ENCODE measurements around the gene SCAMP4. TPM values are rescaled to one million over a fixed set of nuclear protein-coding genes. Genes with fewer than 3 reads are reported as not detected.

The SCAMP4 gene
- total and polyA plus RNA-seq, 2 donors (not counting 1 experiment from before 2014, with no cell fraction given), result 16.9 to 29.7 TPM

GRCh38 chr19:1974381-1975161, 69.4 kb downstream of the SCAMP4 start:
- Histone ChIP-seq H3K9ac (ENCODE audit: insufficient read depth, low read length) (no peak overlapping the region), H3K27me3 (ENCODE audit: control insufficient read depth, insufficient read depth, low read length) (no peaks in the 10 kb centered on the region), H3K79me2 (ENCODE audit: control insufficient read depth, insufficient read depth, low read length) (peaks cover 18% of the 10 kb centered on the region), H3K9me3 (ENCODE audit: control insufficient read depth, insufficient read depth, low read depth, low read length) (no peaks in the 10 kb centered on the region), H3K36me3 (ENCODE audit: control insufficient read depth, insufficient read depth, low read length) (peaks cover 4% of the 10 kb centered on the region), H3K27ac (ENCODE audit: insufficient read depth, low read length) (peak overlapping the region; percentile 10), H3K4me2 (ENCODE audit: extremely low read depth, insufficient read depth, low read length) (peak overlapping the region; percentile 40), H3K4me3 (replicated peaks in 1 of 4; ENCODE audit: control extremely low read depth in 1 of 4, insufficient read depth in 1 of 4, low read depth in 3 of 4, low read length in 4 of 4) (no peak overlapping the region), H4K20me1 (ENCODE audit: control insufficient read depth, extremely low read depth, insufficient read depth, low read length) (no peaks in the 10 kb centered on the region), H2AFZ (ENCODE audit: low read length) (no peak overlapping the region), H3K4me1 (ENCODE audit: control insufficient read depth, extremely low read depth, insufficient read depth, low read length) (peaks cover 2% of the 10 kb centered on the region)
- DNase-seq (ENCODE audit: low read depth in 2 of 2), result no peak
- TF ChIP-seq CTCF (conservative IDR thresholded peaks at IDR 0.05 in 1 of 2, IDR thresholded peaks at IDR 0.05 in 1 of 2; ENCODE audit: low read depth in 1 of 2, low read length in 2 of 2) (no peak), EZH2 (IDR thresholded peaks at IDR 0.05; ENCODE audit: low read length, missing control alignments) (no peak)

GRCh38 chr19:1975162-1975480, 69.9 kb downstream of the SCAMP4 start:
- DNase-seq (ENCODE audit: low read depth in 2 of 2), result peak in 1 of 2 donors; percentile 77
- peaks cover 8% of the 10 kb centered on the region for H3K36me3 ChIP-seq (ENCODE audit: control insufficient read depth, insufficient read depth, low read length)
- H3K9ac ChIP-seq (ENCODE audit: insufficient read depth, low read length), result no peak overlapping the region
- peak overlapping the region; percentile 40 for H3K4me2 ChIP-seq (ENCODE audit: extremely low read depth, insufficient read depth, low read length)
- no peaks in the 10 kb centered on the region for H3K27me3 ChIP-seq (ENCODE audit: control insufficient read depth, insufficient read depth, low read length)
- H3K4me3 ChIP-seq (replicated peaks in 1 of 4; ENCODE audit: control extremely low read depth in 1 of 4, insufficient read depth in 1 of 4, low read depth in 3 of 4, low read length in 4 of 4), result no peak overlapping the region
- no peaks in the 10 kb centered on the region for H3K9me3 ChIP-seq (ENCODE audit: control insufficient read depth, insufficient read depth, low read depth, low read length)
- H3K4me1 ChIP-seq (ENCODE audit: control insufficient read depth, extremely low read depth, insufficient read depth, low read length), result peaks cover 2% of the 10 kb centered on the region
- peaks cover 16% of the 10 kb centered on the region for H3K79me2 ChIP-seq (ENCODE audit: control insufficient read depth, insufficient read depth, low read length)
- no peaks in the 10 kb centered on the region for H4K20me1 ChIP-seq (ENCODE audit: control insufficient read depth, extremely low read depth, insufficient read depth, low read length)
- H3K27ac ChIP-seq (ENCODE audit: insufficient read depth, low read length), result no peak overlapping the region
- TF ChIP-seq CTCF (conservative IDR thresholded peaks at IDR 0.05 in 1 of 2, IDR thresholded peaks at IDR 0.05 in 1 of 2; ENCODE audit: low read depth in 1 of 2, low read length in 2 of 2) (no peak), EZH2 (IDR thresholded peaks at IDR 0.05; ENCODE audit: low read length, missing control alignments) (no peak)
- H2AFZ ChIP-seq (ENCODE audit: low read length), result no peak overlapping the region

Other genes with a start within 250 kb of the SCAMP4 start
- gene ONECUT3, start 151.9 kb upstream of the SCAMP4 start, total RNA-seq, result not detected in 2 replicates
- gene ONECUT3, start 151.9 kb upstream of the SCAMP4 start, polyA plus RNA-seq, result not detected in 2 replicates
- 1.3 and 3.0 TPM in 2 replicates for gene ATP8B3, start 93.1 kb upstream of the SCAMP4 start, total RNA-seq
- 2.3 and 3.5 TPM in 2 replicates for gene ATP8B3, start 93.1 kb upstream of the SCAMP4 start, polyA plus RNA-seq
- 4.1 and 6.8 TPM in 2 replicates for gene REXO1, start 56.9 kb upstream of the SCAMP4 start, total RNA-seq
- gene REXO1, start 56.9 kb upstream of the SCAMP4 start, polyA plus RNA-seq, result 6.1 and 12.0 TPM in 2 replicates
- 3.9 and 6.9 TPM in 2 replicates for gene KLF16, start 41.8 kb upstream of the SCAMP4 start, total RNA-seq
- gene KLF16, start 41.8 kb upstream of the SCAMP4 start, polyA plus RNA-seq, result 4.2 and 5.0 TPM in 2 replicates
- 59.1 and 74.5 TPM in 2 replicates for gene ABHD17A, start 19.9 kb upstream of the SCAMP4 start, total RNA-seq
- 23.0 and 25.8 TPM in 2 replicates for gene ABHD17A, start 19.9 kb upstream of the SCAMP4 start, polyA plus RNA-seq
- 1.5 and 1.7 TPM in 2 replicates for gene ADAT3, start within 50 bp of the SCAMP4 start, total RNA-seq
- 0.42 and 0.61 TPM in 2 replicates for gene ADAT3, start within 50 bp of the SCAMP4 start, polyA plus RNA-seq
- gene CSNK1G2, start 35.8 kb downstream of the SCAMP4 start, total RNA-seq, result 50.1 and 58.6 TPM in 2 replicates
- 21.2 and 22.5 TPM in 2 replicates for gene CSNK1G2, start 35.8 kb downstream of the SCAMP4 start, polyA plus RNA-seq
- gene BTBD2, start 110.3 kb downstream of the SCAMP4 start, total RNA-seq, result 54.7 and 70.2 TPM in 2 replicates
- 14.0 and 19.1 TPM in 2 replicates for gene BTBD2, start 110.3 kb downstream of the SCAMP4 start, polyA plus RNA-seq
- gene MKNK2, start 145.8 kb downstream of the SCAMP4 start, total RNA-seq, result 367 and 409 TPM in 2 replicates
- gene MKNK2, start 145.8 kb downstream of the SCAMP4 start, polyA plus RNA-seq, result 21.0 and 24.7 TPM in 2 replicates
- 12.8 and 17.2 TPM in 2 replicates for gene MOB3A, start 190.9 kb downstream of the SCAMP4 start, total RNA-seq
- 34.8 and 37.5 TPM in 2 replicates for gene MOB3A, start 190.9 kb downstream of the SCAMP4 start, polyA plus RNA-seq
- 0.26 and 1.3 TPM in 2 replicates for gene IZUMO4, start 191.5 kb downstream of the SCAMP4 start, total RNA-seq
- gene IZUMO4, start 191.5 kb downstream of the SCAMP4 start, polyA plus RNA-seq, result 0.56 and 0.77 TPM in 2 replicates
- gene AP3D1, start 246.2 kb downstream of the SCAMP4 start, total RNA-seq, result 88.9 and 99.9 TPM in 2 replicates
- 68.0 and 103 TPM in 2 replicates for gene AP3D1, start 246.2 kb downstream of the SCAMP4 start, polyA plus RNA-seq

Data from fibroblast of lung (primary cell).